K562 (cell line): ENCODE data around the gene ERRFI1. TPM values are rescaled to one million over a fixed set of nuclear protein-coding genes. Genes with fewer than 3 reads are reported as not detected.

Experiments
- BRCA1 ChIP-seq, 2 experiments: fragments of 450-650 bp in 1 of 2; sonication (generic) in 1 of 2; formaldehyde crosslinking in 1 of 2; IDR thresholded peaks; 2 replicates each; pipeline versions ENCODE4 v1.5.0 to v1.6.1; 2017 to 2020; ENCODE audit warnings: mild to moderate bottlenecking in 1 of 2, missing genetic modification reagents in 1 of 2
- CBX8 ChIP-seq: fragments of 200-600 bp; sonication (generic); IDR thresholded peaks from 2 replicates; pipeline ENCODE4 v1.6.1; 2012; ENCODE audit warnings: borderline replicate concordance, mixed run types, low read depth, mild to moderate bottlenecking, moderate library complexity, mixed read lengths, low read length, control low read depth, inconsistent platforms; ENCODE audit not compliant: poor library complexity, severe bottlenecking; ENCODE audit errors: extremely low read depth
- IRF9 ChIP-seq: fragments of 450-650 bp; IDR thresholded peaks from 2 replicates; pipeline ENCODE4 v1.6.1; 2016; ENCODE audit warnings: missing biosample characterization, missing genetic modification characterization
- JUN ChIP-seq, 2 experiments: sonication (generic) in 1 of 2; formaldehyde crosslinking in 1 of 2; IDR thresholded peaks; 2 replicates each; pipeline versions ENCODE4 v1.6.1 to v1.8.0; 2012 to 2022; ENCODE audit warnings: borderline replicate concordance in 2 of 2, mild to moderate bottlenecking in 2 of 2, improper control_type of control experiment in 1 of 2, low read depth in 1 of 2, low read length in 1 of 2, missing genetic modification reagents in 1 of 2
- polyA plus RNA-seq, 8 experiments: library from polyadenylated mRNA; depleted of rRNA in 4 of 8; stranded (reverse) in 5 of 8; unstranded in 3 of 8; fragments of >200 nt; fragmentation: Nextera tagmentation in 2 of 8; fragmentation: Illumina TruSeq in 1 of 8; extraction: Ambion mirVana in 2 of 8; extraction: Trizol in 1 of 8; gene quantifications; 2 replicates each; pipeline versions ENCODE4 v1.2.1 to v1.2.3, GENCODE V29; 2011 to 2014; ENCODE audit warnings: inconsistent platforms in 1 of 8, missing spikeins in 1 of 8
- total RNA-seq, 7 experiments: library from RNA; depleted of rRNA in 6 of 7; stranded (reverse); fragments of >200 nt in 6 of 7; fragmentation: Illumina TruSeq in 2 of 7; extraction: Trizol in 2 of 7; gene quantifications; 2 replicates each; pipeline versions ENCODE4 v1.2.1 to v1.2.3, GENCODE V29; 2011 to 2021; ENCODE audit warnings: low replicate concordance in 1 of 7
- TF ChIP-seq, protein P1 (sequence below), 2 experiments: IDR thresholded peaks in 1 of 2; conservative IDR thresholded peaks in 1 of 2; 2 replicates each; pipeline ENCODE4 v1.6.1; 2016; ENCODE audit warnings: low read depth in 2 of 2, mild to moderate bottlenecking in 1 of 2, missing compliant biosample characterization in 1 of 2, missing genetic modification characterization in 1 of 2, moderate library complexity in 1 of 2
- TF ChIP-seq, protein P2 (sequence below), 3 experiments: fragments of 200-800 bp in 1 of 3; fragments of 250-450 bp in 1 of 3; fragments of 450-650 bp in 1 of 3; sonication (Bioruptor Pico) in 1 of 3; sonication (Bioruptor generic) in 1 of 3; formaldehyde crosslinking in 1 of 3; IDR thresholded peaks; 2 replicates each; pipeline versions ENCODE4 v1.6.1 to v1.8.0; 2016 to 2022; ENCODE audit warnings: mild to moderate bottlenecking in 2 of 3, missing genetic modification characterization in 2 of 3, missing compliant biosample characterization in 1 of 3, moderate library complexity in 1 of 3

Gene ERRFI1
- total and polyA plus RNA-seq, 9 of the 15 experiments (the other 6 are each of a cell fraction or from before 2014, with no cell fraction given): 0.67 to 4.4 (median 1.1) TPM

GRCh38 chr1:8025061-8025670 is 943 bp downstream of the ERRFI1 start (continued):
- TF ChIP-seq, protein P1, sequence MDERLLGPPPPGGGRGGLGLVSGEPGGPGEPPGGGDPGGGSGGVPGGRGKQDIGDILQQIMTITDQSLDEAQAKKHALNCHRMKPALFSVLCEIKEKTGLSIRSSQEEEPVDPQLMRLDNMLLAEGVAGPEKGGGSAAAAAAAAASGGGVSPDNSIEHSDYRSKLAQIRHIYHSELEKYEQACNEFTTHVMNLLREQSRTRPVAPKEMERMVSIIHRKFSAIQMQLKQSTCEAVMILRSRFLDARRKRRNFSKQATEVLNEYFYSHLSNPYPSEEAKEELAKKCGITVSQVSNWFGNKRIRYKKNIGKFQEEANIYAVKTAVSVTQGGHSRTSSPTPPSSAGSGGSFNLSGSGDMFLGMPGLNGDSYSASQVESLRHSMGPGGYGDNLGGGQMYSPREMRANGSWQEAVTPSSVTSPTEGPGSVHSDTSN (CRISPR knock-in tag; IDR thresholded peaks at IDR 0.05; ENCODE audit: low read depth): no peak
- TF ChIP-seq, protein P1 (tag; conservative IDR thresholded peaks at IDR 0.05; ENCODE audit: low read depth): no peak
- TF ChIP-seq CBX8 (peak; percentile 99), IRF9 (tag) (no peak), JUN (IDR thresholded peaks at IDR 0.05; ENCODE audit: borderline replicate concordance, low read depth, low read length) (no peak), JUN (CRISPR knock-in tag; IDR thresholded peaks at IDR 0.05; ENCODE audit: borderline replicate concordance) (no peak), BRCA1 (IDR thresholded peaks at IDR 0.05) (no peak), BRCA1 (CRISPR knock-in tag; IDR thresholded peaks at IDR 0.05) (no peak)
- TF ChIP-seq, protein P2, sequence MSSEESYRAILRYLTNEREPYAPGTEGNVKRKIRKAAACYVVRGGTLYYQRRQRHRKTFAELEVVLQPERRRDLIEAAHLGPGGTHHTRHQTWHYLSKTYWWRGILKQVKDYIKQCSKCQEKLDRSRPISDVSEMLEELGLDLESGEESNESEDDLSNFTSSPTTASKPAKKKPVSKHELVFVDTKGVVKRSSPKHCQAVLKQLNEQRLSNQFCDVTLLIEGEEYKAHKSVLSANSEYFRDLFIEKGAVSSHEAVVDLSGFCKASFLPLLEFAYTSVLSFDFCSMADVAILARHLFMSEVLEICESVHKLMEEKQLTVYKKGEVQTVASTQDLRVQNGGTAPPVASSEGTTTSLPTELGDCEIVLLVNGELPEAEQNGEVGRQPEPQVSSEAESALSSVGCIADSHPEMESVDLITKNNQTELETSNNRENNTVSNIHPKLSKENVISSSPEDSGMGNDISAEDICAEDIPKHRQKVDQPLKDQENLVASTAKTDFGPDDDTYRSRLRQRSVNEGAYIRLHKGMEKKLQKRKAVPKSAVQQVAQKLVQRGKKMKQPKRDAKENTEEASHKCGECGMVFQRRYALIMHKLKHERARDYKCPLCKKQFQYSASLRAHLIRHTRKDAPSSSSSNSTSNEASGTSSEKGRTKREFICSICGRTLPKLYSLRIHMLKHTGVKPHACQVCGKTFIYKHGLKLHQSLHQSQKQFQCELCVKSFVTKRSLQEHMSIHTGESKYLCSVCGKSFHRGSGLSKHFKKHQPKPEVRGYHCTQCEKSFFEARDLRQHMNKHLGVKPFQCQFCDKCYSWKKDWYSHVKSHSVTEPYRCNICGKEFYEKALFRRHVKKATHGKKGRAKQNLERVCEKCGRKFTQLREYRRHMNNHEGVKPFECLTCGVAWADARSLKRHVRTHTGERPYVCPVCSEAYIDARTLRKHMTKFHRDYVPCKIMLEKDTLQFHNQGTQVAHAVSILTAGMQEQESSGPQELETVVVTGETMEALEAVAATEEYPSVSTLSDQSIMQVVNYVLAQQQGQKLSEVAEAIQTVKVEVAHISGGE (CRISPR knock-in tag; IDR thresholded peaks at IDR 0.05): no peak
